ENCODE data around the gene RAB3C. TPM values are rescaled to one million over a fixed set of nuclear protein-coding genes. Genes with fewer than 3 reads are reported as not detected.

Gene RAB3C
- total and polyA plus RNA-seq, 3 experiments from 2014 or later, result not detected

DNA sequence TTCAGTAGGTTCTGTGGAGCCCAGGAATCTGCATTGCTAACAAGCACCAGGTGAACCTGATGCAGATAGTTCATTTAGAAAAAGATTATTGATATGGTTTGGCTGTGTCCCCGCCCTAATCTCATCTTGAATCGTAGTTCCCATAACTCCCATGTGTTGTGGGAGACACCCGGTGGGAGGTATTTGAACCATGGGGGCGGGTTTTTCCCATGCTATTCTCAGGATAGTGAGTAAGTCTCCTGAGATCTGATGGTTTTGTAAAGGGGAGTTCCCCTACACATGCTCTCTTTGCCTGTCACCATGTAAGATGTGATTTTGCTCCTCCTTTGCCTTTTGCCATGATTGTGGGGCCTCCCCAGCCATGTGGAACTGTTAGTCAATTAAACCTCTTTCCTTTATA lies 212.0 kb downstream of the RAB3C start:
- H3K27ac ChIP-seq (ENCODE audit: low read depth, low read length), result no peak overlapping the region

DNA sequence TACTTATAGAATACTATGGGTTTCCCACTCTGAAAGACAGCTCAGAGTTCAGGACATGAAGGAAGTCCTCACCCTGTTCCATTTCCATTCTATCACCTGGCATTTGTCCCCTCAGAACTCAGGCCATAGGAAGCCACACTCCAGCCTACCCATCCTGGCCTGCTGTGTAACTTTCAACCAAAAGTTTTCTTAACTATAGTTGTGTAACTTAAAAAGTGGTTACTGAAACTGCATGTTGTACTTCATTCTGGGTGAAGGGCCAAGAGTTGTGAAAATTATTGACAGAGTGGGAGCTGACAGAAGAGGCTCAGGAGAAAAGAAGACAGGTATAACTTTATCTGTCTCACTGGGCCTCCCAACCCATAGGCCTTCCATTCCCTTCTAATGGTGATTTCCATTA lies 212.5 kb downstream of the RAB3C start:
- ChIA-PET POLR2A (no interaction called here), CTCF (interaction anchor here (1.0 kb wide), 1 partner anchor 34 kb away, joined by 3 read pairs; no protein-coding TSS in a partner anchor)
- H3K27me3 ChIP-seq (ENCODE audit: insufficient read depth, low read length, poor library complexity, severe bottlenecking), result no peaks in the 10 kb centered on the region
- DNase-seq, result no peak
- no peaks in the 10 kb centered on the region for H3K36me3 Mint-ChIP-seq
- no peaks in the 10 kb centered on the region for H3K4me1 Mint-ChIP-seq
- no peak overlapping the region for H3K4me3 ChIP-seq (ENCODE audit: low read length)
- no peaks in the 10 kb centered on the region for H3K36me3 ChIP-seq (ENCODE audit: insufficient read depth, low read length)
- H3K9me3 ChIP-seq (ENCODE audit: low read length), result no peaks in the 10 kb centered on the region
- H3K27ac Mint-ChIP-seq, result no peak overlapping the region
- no peak overlapping the region for H3K4me3 Mint-ChIP-seq
- no peak overlapping the region for H3K27ac ChIP-seq (ENCODE audit: low read depth, low read length)
- peaks cover 0 to 32% of the 10 kb centered on the region in 2 donors for H3K27me3 Mint-ChIP-seq
- H3K4me1 ChIP-seq (ENCODE audit: insufficient read depth, low read length), result no peaks in the 10 kb centered on the region
- H3K9me3 Mint-ChIP-seq, result no peaks in the 10 kb centered on the region

More for the DNA sequence above, 212.0 kb downstream of the RAB3C start:
- no peaks in the 10 kb centered on the region for H3K9me3 ChIP-seq (ENCODE audit: low read length)
- no peaks in the 10 kb centered on the region for H3K4me1 ChIP-seq (ENCODE audit: insufficient read depth, low read length)
- DNase-seq, result no peak
- no peaks in the 10 kb centered on the region for H3K9me3 Mint-ChIP-seq
- H3K36me3 ChIP-seq (ENCODE audit: insufficient read depth, low read length), result no peaks in the 10 kb centered on the region
- peaks cover 0 to 36% of the 10 kb centered on the region in 2 donors for H3K27me3 Mint-ChIP-seq
- H3K27ac Mint-ChIP-seq, result no peak overlapping the region
- H3K36me3 Mint-ChIP-seq, result no peaks in the 10 kb centered on the region
- H3K27me3 ChIP-seq (ENCODE audit: insufficient read depth, low read length, poor library complexity, severe bottlenecking), result no peaks in the 10 kb centered on the region
- POLR2A ChIA-PET, result no interaction called here
- no peaks in the 10 kb centered on the region for H3K4me1 Mint-ChIP-seq
- CTCF ChIA-PET, result interaction anchor here (1.0 kb wide), 1 partner anchor 34 kb away, joined by 3 read pairs; no protein-coding TSS in a partner anchor
- no peak overlapping the region for H3K4me3 Mint-ChIP-seq
- H3K4me3 ChIP-seq (ENCODE audit: low read length), result no peak overlapping the region

DNA sequence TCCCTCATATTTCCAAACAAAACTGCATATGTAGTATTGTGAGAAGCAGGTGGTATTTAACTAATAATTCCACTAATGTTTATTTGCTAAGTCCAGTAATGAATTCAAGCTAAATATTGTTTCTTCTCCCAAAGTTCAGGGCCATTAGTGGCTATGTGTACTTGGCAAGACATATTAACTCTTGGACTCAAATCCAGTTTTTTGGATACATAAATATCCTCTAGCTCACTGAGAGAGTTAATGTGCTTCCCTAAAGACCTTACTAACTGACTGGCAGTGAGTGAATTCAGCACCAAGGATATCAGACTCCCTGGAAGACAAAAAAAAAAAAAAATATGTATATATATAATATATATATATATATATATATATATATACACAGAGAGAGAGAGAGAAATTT lies 214.1 kb downstream of the RAB3C start:
- CTCF ChIA-PET, result no interaction called here
- POLR2A ChIA-PET, result interaction anchor here (0.6 kb wide), 1 partner anchor 1868 kb away, joined by 3 read pairs; no protein-coding TSS in a partner anchor
- Mint-ChIP-seq H3K36me3 (no peaks in the 10 kb centered on the region), H3K9me3 (no peaks in the 10 kb centered on the region), H3K4me3 (no peak overlapping the region), H3K27ac (no peak overlapping the region), H3K4me1 (no peaks in the 10 kb centered on the region), H3K27me3 (peaks cover 0 to 33% of the 10 kb centered on the region in 2 donors)
- H3K4me3 ChIP-seq (ENCODE audit: low read length), result no peak overlapping the region
- H3K9me3 ChIP-seq (ENCODE audit: low read length), result no peaks in the 10 kb centered on the region
- no peak for DNase-seq
- H3K27ac ChIP-seq (ENCODE audit: low read depth, low read length), result no peak overlapping the region
- no peaks in the 10 kb centered on the region for H3K36me3 ChIP-seq (ENCODE audit: insufficient read depth, low read length)
- H3K27me3 ChIP-seq (ENCODE audit: insufficient read depth, low read length, poor library complexity, severe bottlenecking), result no peaks in the 10 kb centered on the region
- H3K4me1 ChIP-seq (ENCODE audit: insufficient read depth, low read length), result no peaks in the 10 kb centered on the region

DNA sequence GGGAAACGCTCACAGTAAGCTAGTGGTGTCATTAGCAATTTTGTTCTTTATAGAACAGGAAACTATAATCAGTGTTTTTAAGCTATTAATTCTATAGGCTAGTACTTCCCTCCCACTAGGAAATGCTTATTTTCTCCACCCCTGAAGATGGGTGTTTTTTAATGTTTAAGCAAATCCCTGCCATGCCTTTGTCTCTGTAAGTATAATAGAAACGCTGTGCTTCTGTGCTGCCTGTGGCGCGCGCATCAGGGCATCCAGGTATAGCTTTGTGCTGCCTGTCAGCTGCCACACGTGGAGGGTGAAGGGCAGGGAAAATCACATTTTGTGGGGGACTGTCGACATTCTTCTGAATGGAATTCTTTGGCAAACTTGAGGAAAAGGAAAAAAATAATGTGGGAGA lies 217.5 kb downstream of the RAB3C start:
- Histone ChIP-seq H3K27ac (ENCODE audit: low read depth, low read length) (no peak overlapping the region), H3K36me3 (ENCODE audit: insufficient read depth, low read length) (no peaks in the 10 kb centered on the region), H3K27me3 (ENCODE audit: insufficient read depth, low read length, poor library complexity, severe bottlenecking) (no peaks in the 10 kb centered on the region), H3K4me3 (ENCODE audit: low read length) (no peak overlapping the region), H3K4me1 (ENCODE audit: insufficient read depth, low read length) (no peaks in the 10 kb centered on the region), H3K9me3 (ENCODE audit: low read length) (no peaks in the 10 kb centered on the region)
- no peaks in the 10 kb centered on the region for H3K4me1 Mint-ChIP-seq
- CTCF ChIA-PET, result no interaction called here
- no peaks in the 10 kb centered on the region for H3K9me3 Mint-ChIP-seq
- POLR2A ChIA-PET, result no interaction called here
- peaks cover 4 to 24% of the 10 kb centered on the region in 2 donors for H3K27me3 Mint-ChIP-seq
- no peak overlapping the region for H3K27ac Mint-ChIP-seq
- H3K4me3 Mint-ChIP-seq, result no peak overlapping the region
- DNase-seq, result no peak
- no peaks in the 10 kb centered on the region for H3K36me3 Mint-ChIP-seq

DNA sequence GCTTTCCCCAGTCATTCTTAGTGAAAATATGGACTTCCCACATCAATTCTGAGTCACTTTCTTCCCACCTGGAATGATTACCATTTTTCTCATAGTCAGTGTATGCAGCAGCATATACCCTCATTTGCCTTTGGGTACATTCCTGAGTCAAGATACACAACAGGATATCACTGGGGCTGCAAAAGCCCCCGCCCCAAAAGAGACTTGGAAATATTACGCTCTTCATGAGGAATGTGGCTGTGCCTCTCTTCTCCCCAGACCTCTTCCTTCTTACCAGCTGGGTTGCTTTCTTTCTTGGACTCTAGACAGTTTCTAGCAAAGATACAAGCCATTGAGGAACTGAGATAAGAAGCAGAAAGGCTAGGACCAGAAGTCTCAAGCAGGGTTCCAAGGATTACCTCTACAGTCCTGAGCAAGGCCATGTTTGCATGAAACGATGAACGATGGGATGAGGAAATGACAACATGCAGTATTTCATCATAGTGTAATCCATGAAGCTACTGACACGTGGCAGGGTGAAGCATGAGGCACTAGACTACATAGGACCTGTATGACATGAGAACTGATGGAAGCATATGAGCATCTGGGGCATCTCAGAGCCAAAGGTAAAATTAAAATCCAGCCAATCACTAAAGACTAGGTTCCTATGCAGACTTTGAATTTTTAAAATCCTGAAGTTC lies 218.1 kb downstream of the RAB3C start:
- CTCF ChIA-PET, result no interaction called here
- Mint-ChIP-seq H3K9me3 (no peaks in the 10 kb centered on the region), H3K4me1 (no peaks in the 10 kb centered on the region), H3K27ac (no peak overlapping the region), H3K4me3 (no peak overlapping the region), H3K27me3 (peaks cover 4 to 24% of the 10 kb centered on the region in 2 donors), H3K36me3 (no peaks in the 10 kb centered on the region)
- H3K4me1 ChIP-seq (ENCODE audit: insufficient read depth, low read length), result no peaks in the 10 kb centered on the region
- no peaks in the 10 kb centered on the region for H3K36me3 ChIP-seq (ENCODE audit: insufficient read depth, low read length)
- no peaks in the 10 kb centered on the region for H3K27me3 ChIP-seq (ENCODE audit: insufficient read depth, low read length, poor library complexity, severe bottlenecking)
- no peaks in the 10 kb centered on the region for H3K9me3 ChIP-seq (ENCODE audit: low read length)
- POLR2A ChIA-PET, result no interaction called here
- no peak for DNase-seq
- H3K4me3 ChIP-seq (ENCODE audit: low read length), result no peak overlapping the region
- no peak overlapping the region for H3K27ac ChIP-seq (ENCODE audit: low read depth, low read length)

DNA sequence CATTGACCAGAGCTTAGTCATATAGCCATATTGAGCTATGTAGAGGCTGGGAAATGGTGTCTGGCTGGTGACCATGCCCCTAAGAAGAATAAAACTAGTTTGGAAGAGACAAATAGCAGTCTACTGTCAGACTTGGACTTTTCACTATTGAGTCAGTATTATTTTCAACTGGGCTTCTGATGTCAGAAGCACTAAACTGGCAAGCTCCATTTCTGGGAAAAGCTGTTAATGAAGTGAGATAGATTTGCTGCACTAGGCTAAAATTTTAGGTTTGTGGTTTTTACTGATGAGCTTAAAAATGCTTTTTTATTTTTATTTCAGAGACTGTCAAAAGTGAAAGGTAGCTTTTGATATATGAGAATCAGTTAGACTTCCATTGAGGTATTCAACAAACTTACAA lies 220.2 kb downstream of the RAB3C start:
- Histone ChIP-seq H3K27me3 (ENCODE audit: insufficient read depth, low read length, poor library complexity, severe bottlenecking) (no peaks in the 10 kb centered on the region), H3K4me1 (ENCODE audit: insufficient read depth, low read length) (no peaks in the 10 kb centered on the region), H3K4me3 (ENCODE audit: low read length) (no peak overlapping the region), H3K9me3 (ENCODE audit: low read length) (no peaks in the 10 kb centered on the region), H3K36me3 (ENCODE audit: insufficient read depth, low read length) (no peaks in the 10 kb centered on the region), H3K27ac (ENCODE audit: low read depth, low read length) (no peak overlapping the region)
- no peak for DNase-seq
- H3K36me3 Mint-ChIP-seq, result no peaks in the 10 kb centered on the region
- CTCF ChIA-PET, result no interaction called here
- H3K27me3 Mint-ChIP-seq, result peaks cover 8 to 20% of the 10 kb centered on the region in 2 donors
- no peaks in the 10 kb centered on the region for H3K4me1 Mint-ChIP-seq
- H3K9me3 Mint-ChIP-seq, result no peaks in the 10 kb centered on the region
- no peak overlapping the region for H3K27ac Mint-ChIP-seq
- no peak overlapping the region for H3K4me3 Mint-ChIP-seq
- POLR2A ChIA-PET, result no interaction called here

DNA sequence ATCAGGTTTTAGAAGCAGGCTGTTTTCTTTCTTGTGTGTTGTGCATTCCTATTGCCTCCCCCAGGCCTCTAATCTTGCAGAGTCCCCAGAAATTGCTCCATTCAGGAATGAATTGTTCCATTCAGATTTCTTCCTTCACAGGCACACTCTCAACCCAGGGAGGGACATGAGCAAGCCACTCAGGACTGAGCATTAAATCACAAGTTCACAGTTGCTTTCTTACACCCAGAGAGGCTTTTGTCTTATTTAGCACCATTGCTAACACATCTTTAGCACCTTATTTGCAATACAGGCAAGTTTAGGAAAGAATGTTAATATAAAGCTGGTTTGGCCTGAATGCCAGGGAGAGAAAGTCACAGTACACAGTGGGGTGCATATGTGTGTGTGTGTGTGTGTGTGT lies 221.4 kb downstream of the RAB3C start:
- ChIA-PET CTCF (no interaction called here), POLR2A (no interaction called here)

GRCh38 chr5:58810086-58810485 lies 227.2 kb downstream of the RAB3C start:
- Mint-ChIP-seq H3K4me1 (no peaks in the 10 kb centered on the region), H3K27me3 (peaks cover 6 to 8% of the 10 kb centered on the region in 2 donors), H3K36me3 (no peaks in the 10 kb centered on the region), H3K9me3 (no peaks in the 10 kb centered on the region), H3K4me3 (no peak overlapping the region), H3K27ac (no peak overlapping the region)
- DNase-seq, result no peak
- ChIA-PET CTCF (no interaction called here), POLR2A (no interaction called here)
- H3K36me3 ChIP-seq (ENCODE audit: insufficient read depth, low read length), result no peaks in the 10 kb centered on the region
- no peaks in the 10 kb centered on the region for H3K9me3 ChIP-seq (ENCODE audit: low read length)
- H3K27me3 ChIP-seq (ENCODE audit: insufficient read depth, low read length, poor library complexity, severe bottlenecking), result no peaks in the 10 kb centered on the region
- H3K27ac ChIP-seq (ENCODE audit: low read depth, low read length), result no peak overlapping the region
- H3K4me1 ChIP-seq (ENCODE audit: insufficient read depth, low read length), result no peaks in the 10 kb centered on the region
- no peak overlapping the region for H3K4me3 ChIP-seq (ENCODE audit: low read length)

More for the DNA sequence above, 221.4 kb downstream of the RAB3C start:
- H3K9me3 ChIP-seq (ENCODE audit: low read length), result no peaks in the 10 kb centered on the region
- no peak overlapping the region for H3K27ac Mint-ChIP-seq
- H3K9me3 Mint-ChIP-seq, result no peaks in the 10 kb centered on the region
- no peaks in the 10 kb centered on the region for H3K27me3 ChIP-seq (ENCODE audit: insufficient read depth, low read length, poor library complexity, severe bottlenecking)
- H3K36me3 ChIP-seq (ENCODE audit: insufficient read depth, low read length), result no peaks in the 10 kb centered on the region
- no peak overlapping the region for H3K27ac ChIP-seq (ENCODE audit: low read depth, low read length)
- H3K4me1 Mint-ChIP-seq, result no peaks in the 10 kb centered on the region
- H3K27me3 Mint-ChIP-seq, result peaks cover 8 to 20% of the 10 kb centered on the region in 2 donors
- no peak for DNase-seq
- H3K4me3 Mint-ChIP-seq, result no peak overlapping the region
- no peaks in the 10 kb centered on the region for H3K36me3 Mint-ChIP-seq
- no peak overlapping the region for H3K4me3 ChIP-seq (ENCODE audit: low read length)
- no peaks in the 10 kb centered on the region for H3K4me1 ChIP-seq (ENCODE audit: insufficient read depth, low read length)

All from CD8-positive, alpha-beta memory T cell (primary cell).